HepG2 (cell line): ENCODE data around the gene COPS3.

Experiments used
- KDM3A ChIP-seq: IDR thresholded peaks from 2 replicates; pipeline ENCODE4 v1.6.1; 2018; ENCODE audit warnings: low read depth, missing compliant biosample characterization
- NR2F6 ChIP-seq, 2 experiments: IDR thresholded peaks; 2 replicates each; pipeline ENCODE4 v1.6.1; 2016; ENCODE audit warnings: antibody characterized with exemption in 1 of 2, mild to moderate bottlenecking in 1 of 2
- TARDBP ChIP-seq: sonication (generic); formaldehyde crosslinking; IDR thresholded peaks from 2 replicates; pipeline ENCODE4 v1.8.0; 2022; ENCODE audit warnings: mild to moderate bottlenecking, missing genetic modification reagents
- TSC22D2 ChIP-seq: sonication (generic); formaldehyde crosslinking; IDR thresholded peaks from 2 replicates; pipeline ENCODE4 v1.5.1; 2020; ENCODE audit warnings: missing genetic modification reagents, mild to moderate bottlenecking, borderline replicate concordance
- YEATS4 ChIP-seq: sonication (generic); formaldehyde crosslinking; IDR thresholded peaks from 2 replicates; pipeline ENCODE4 v1.4.0; 2020; ENCODE audit warnings: missing genetic modification reagents, borderline replicate concordance
- ZBTB25 ChIP-seq: IDR thresholded peaks from 2 replicates; pipeline ENCODE4 v1.6.1; 2018; ENCODE audit warnings: missing genetic modification reagents
- ZNF510 ChIP-seq: sonication (generic); formaldehyde crosslinking; IDR thresholded peaks from 2 replicates; pipeline ENCODE4 v1.4.0; 2020; ENCODE audit warnings: low read depth, mild to moderate bottlenecking, missing genetic modification reagents
- ZNF607 ChIP-seq: sonication (generic); formaldehyde crosslinking; IDR thresholded peaks from 2 replicates; pipeline ENCODE4 v1.5.1; 2020; ENCODE audit warnings: missing genetic modification reagents, mild to moderate bottlenecking, borderline replicate concordance
- ZNF781 ChIP-seq: sonication (generic); formaldehyde crosslinking; IDR thresholded peaks from 2 replicates; pipeline ENCODE4 v1.5.1; 2020; ENCODE audit warnings: borderline replicate concordance, mild to moderate bottlenecking, missing genetic modification reagents; ENCODE audit errors: not compliant biosample characterization
- ZNF878 ChIP-seq: sonication (generic); formaldehyde crosslinking; IDR thresholded peaks from 2 replicates; pipeline ENCODE4 v1.8.1; 2023; ENCODE audit warnings: mild to moderate bottlenecking, missing genetic modification reagents, moderate library complexity
- TF ChIP-seq, protein P1 (sequence below): sonication (generic); formaldehyde crosslinking; IDR thresholded peaks from 2 replicates; pipeline ENCODE4 v1.5.0; 2020; ENCODE audit warnings: missing genetic modification reagents
- TF ChIP-seq, protein P2 (sequence below): sonication (generic); formaldehyde crosslinking; IDR thresholded peaks from 2 replicates; pipeline ENCODE4 v1.4.0; 2020; ENCODE audit warnings: mild to moderate bottlenecking, missing genetic modification reagents

GRCh38 chr17:17300624-17301568 lies 19.9 kb upstream of the COPS3 start:
- no peak for TF ChIP-seq TSC22D2 (CRISPR knock-in tag)
- no peak for TF ChIP-seq TARDBP
- no peak for TF ChIP-seq YEATS4 (CRISPR knock-in tag)
- TF ChIP-seq ZNF607 (CRISPR knock-in tag), result no peak
- TF ChIP-seq ZBTB25 (CRISPR knock-in tag), result no peak
- TF ChIP-seq ZNF878 (CRISPR knock-in tag), result no peak
- TF ChIP-seq, protein P1, sequence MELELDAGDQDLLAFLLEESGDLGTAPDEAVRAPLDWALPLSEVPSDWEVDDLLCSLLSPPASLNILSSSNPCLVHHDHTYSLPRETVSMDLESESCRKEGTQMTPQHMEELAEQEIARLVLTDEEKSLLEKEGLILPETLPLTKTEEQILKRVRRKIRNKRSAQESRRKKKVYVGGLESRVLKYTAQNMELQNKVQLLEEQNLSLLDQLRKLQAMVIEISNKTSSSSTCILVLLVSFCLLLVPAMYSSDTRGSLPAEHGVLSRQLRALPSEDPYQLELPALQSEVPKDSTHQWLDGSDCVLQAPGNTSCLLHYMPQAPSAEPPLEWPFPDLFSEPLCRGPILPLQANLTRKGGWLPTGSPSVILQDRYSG (CRISPR knock-in tag), result no peak
- TF ChIP-seq KDM3A (CRISPR knock-in tag), result no peak
- no peak for TF ChIP-seq NR2F6 (IDR thresholded peaks at IDR 0.05)
- no peak for TF ChIP-seq NR2F6 (CRISPR knock-in tag; IDR thresholded peaks at IDR 0.05)
- TF ChIP-seq ZNF510 (CRISPR knock-in tag), result no peak
- TF ChIP-seq ZNF781, result no peak
- TF ChIP-seq, protein P2, sequence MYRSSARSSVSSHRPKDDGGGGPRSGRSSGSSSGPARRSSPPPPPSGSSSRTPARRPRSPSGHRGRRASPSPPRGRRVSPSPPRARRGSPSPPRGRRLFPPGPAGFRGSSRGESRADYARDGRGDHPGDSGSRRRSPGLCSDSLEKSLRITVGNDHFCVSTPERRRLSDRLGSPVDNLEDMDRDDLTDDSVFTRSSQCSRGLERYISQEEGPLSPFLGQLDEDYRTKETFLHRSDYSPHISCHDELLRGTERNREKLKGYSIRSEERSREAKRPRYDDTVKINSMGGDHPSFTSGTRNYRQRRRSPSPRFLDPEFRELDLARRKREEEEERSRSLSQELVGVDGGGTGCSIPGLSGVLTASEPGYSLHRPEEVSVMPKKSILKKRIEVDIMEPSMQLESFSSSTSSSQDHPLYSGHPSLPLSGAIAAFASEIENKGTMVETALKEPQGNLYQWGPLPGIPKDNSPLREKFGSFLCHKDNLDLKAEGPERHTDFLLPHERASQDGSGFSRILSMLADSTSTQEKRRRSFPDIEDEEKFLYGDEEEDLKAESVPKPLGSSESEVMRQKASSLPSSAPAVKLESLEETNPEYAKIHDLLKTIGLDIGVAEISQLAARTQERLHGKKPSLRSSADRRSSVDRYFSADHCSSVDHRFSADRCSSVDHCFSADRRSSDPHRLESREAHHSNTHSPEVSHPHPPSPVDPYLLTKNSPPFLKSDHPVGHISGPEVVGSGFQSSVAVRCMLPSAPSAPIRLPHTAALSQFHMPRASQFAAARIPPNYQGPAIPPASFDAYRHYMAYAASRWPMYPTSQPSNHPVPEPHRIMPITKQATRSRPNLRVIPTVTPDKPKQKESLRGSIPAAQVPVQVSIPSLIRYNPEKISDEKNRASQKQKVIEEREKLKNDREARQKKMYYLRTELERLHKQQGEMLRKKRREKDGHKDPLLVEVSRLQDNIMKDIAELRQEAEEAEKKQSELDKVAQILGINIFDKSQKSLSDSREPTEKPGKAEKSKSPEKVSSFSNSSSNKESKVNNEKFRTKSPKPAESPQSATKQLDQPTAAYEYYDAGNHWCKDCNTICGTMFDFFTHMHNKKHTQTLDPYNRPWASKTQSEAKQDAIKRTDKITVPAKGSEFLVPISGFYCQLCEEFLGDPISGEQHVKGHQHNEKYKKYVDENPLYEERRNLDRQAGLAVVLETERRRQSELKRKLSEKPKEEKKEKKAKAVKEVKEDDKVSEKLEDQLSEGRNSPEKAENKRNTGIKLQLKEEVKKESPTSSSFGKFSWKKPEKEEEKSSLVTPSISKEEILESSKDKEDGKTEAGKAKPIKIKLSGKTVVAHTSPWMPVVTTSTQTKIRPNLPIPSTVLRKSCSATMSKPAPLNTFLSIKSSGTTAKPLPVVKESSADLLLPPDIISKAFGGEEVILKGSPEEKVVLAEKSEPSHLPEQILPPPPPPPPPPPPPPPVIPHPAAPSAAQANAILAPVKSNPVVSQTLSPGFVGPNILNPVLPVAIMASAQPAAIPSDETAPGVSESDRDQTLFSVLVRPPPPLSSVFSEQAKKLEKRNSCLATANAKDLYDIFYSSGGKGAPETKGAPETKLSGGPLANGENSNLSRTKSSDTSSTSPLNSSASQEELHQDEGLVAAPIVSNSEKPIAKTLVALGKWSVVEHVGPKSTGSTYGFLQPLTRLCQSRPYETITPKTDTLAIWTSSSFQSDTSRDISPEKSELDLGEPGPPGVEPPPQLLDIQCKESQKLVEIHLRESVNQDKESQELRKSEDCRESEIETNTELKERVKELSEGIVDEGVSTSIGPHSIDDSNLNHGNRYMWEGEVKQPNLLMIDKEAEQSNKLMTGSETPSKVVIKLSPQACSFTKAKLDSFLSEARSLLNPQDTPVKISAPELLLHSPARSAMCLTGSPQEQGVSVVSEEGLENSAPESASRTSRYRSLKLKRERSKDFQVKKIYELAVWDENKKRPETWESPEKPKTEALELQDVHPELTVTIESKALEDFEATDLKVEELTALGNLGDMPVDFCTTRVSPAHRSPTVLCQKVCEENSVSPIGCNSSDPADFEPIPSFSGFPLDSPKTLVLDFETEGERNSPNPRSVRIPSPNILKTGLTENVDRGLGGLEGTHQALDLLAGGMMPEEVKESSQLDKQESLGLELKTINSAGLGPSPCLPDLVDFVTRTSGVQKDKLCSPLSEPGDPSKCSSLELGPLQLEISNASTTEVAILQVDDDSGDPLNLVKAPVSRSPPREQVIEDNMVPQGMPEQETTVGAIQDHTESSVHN (CRISPR knock-in tag), result no peak
